GM04503 (cell line): Measurements from ENCODE around the gene TTC27.
A peak's percentile ranks its signal among the peaks of the same experiment; 100 is the strongest.
"Not testable (repeated sequence)": the region's sequence is repeated elsewhere in the genome, so short reads cannot be mapped to it uniquely, and the experiment has no call there.

Experiments used
- DNase-seq: peaks from one replicate; pipeline ENCODE4 v3.0.0-alpha.2; 2012; ENCODE audit warnings: low read depth

The TTC27 gene

DNA sequence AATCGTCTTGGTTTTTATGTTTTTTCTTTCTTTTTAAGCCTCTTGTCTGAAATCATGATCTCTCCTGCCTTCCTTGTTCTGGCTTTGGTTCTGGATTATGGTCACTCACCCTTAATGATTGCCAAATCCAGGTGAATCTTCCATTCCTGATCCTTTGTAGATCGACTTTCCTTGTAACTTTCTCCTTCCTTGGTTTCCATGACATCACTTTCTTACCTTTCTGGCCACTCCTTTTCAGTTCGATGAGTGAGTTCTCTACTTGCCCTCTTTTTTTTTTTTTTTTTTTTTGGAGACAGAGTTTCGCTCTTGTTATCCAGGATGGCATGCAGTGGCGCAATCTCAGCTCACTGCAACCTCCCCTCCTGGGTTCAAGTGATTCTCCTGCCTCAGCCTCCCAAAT is 179.8 kb downstream of the TTC27 start:
- no peak for DNase-seq

DNA sequence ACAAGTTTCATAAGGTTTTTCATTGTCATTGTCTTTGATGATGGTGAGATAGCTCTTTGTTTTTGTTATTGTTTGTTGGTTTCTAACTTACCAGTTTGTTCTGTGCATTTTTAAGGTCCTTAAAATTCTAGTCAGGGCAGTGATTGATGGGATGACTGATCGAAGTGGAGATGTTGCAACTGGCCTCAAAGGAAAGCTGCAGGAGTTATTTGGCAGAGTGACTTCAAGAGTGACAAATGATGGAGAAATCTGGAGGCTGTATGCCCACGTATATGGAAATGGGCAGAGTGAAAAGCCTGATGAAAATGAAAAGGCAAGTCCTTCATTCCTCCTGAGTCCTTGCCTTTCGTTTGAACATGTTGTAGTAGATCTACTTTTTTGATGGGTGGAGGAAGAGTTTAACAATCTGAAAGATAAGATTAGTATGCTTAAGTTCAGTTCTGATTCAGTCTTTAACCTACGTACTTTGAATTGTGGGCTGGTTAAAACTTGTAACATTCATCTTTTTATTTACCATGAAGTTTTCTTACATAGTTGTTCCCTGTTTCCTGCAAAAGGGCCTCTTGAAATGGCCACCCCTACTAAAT is 183.2 kb downstream of the TTC27 start:
- peak; percentile 25 for DNase-seq

DNA sequence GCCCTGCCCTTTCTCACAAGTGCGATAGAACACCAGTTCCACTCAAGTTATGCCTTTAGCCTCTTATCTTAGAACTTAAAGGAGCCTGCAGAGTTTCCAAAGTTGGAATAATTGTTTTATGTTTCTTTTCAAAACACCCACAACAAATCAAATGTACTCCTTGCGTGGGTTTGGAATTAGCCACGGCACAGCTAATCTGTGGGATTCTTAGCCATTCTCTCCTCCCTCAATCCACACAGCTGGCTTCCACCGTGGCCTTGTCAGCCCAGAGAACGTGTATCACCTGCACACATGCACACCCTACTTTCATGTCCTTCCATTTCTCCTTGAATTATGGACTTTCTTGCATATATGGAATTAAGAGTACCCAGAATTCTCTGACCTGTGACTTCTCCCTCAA is 183.8 kb downstream of the TTC27 start:
- no peak for DNase-seq

DNA sequence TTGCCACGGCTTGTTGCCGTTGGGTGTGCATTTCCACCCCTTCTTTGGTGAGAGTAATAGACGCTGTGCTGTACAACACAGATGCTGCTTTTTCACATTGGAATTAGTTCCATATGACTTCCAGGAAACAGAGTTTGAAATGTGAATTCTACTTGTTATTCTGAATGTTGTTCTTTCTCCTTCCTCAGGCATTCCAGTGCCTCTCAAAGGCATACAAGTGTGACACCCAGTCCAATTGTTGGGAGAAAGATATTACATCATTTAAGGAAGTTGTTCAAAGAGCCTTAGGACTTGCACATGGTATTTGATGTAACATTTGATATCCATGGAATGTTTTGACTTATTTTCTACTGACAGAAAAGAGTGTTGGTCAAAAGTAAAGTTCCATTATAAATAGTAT is 184.5 kb downstream of the TTC27 start:
- DNase-seq: no peak

- DNase-seq: no peak
These were observed 192.2 kb downstream of the TTC27 start for GRCh38 chr2:32820088-32820487.

- DNase-seq: no peak
These were observed 192.9 kb downstream of the TTC27 start for GRCh38 chr2:32820701-32821100.

DNA sequence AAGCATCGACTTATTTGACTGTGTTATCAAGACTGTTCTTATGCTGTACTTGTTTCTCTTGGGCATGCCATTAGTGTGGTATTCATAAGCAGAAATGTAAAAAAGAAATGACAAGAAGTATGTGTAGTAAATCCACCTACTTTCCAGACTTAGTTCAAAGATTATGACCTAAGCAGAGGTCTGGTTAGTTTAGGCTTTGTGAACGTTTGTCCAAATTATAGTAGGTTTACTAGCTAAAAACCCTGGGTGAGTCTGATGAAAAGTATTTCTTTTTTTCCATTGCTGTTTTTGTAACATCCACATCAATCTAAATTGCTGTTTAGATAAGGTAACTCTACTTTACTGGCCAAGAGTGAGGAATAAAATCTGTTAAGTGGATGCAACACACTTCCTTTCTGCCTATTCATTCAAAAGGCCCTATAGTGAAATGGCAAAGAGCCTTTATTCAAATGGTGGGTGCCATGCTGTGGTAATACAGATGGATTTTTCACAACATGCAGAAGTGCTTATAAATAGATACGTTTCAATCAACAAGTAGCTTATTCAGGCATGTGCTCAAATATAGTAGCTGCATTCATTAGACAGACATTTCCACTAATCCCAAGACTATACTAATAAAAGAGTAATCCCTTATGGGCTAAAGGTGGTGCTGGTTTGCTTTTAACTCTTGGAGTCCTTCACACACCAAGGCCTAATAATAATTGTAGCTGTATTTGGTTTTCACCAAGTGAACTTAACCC is 196.4 kb downstream of the TTC27 start:
- DNase-seq: no peak

DNA sequence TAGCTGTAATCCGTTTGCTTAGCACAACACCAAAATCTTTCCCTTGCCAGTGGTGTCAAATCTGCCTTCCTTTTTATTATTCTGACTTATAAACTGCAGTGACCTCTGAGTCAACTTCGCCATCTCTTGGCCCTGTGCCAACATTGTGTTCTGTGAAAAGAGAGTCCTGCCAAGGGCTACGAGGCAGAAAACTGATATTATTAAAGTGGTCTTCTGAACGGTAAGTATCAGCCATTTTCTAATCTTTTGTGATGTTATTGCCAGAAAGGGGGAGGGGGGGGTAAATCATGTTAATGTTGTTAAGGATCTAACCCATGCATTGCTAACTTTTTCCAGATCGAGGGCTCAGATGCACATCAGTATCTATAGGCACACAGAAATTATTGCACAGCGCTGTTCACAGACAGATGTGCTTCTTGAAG is 197.5 kb downstream of the TTC27 start:
- no peak for DNase-seq

- DNase-seq: no peak
These were observed 202.3 kb downstream of the TTC27 start for GRCh38 chr2:32830196-32830595.

DNA sequence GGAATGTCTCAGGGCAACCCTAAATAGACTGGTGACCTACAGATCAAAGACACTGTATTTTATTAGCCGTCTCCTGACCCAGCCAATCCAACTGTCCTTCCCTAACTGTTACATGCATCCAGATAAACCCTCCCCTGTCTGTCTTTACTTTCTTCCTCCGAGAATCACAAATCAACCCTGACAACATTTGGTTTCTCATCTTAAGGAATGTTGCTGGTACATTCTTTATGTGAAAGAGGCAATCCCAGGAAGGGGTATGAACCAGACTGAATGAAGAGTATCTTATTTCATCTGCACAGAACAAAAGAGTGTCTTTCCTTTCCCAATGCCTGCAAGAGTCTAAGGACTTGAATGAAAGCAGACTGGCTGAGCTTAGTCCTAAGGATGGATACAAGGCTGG is 205.0 kb downstream of the TTC27 start:
- DNase-seq: no peak

- no peak for DNase-seq
These were observed 205.9 kb downstream of the TTC27 start for GRCh38 chr2:32833709-32834108.

GRCh38 chr2:32835148-32835547 is 207.3 kb downstream of the TTC27 start:
- no peak for DNase-seq

DNA sequence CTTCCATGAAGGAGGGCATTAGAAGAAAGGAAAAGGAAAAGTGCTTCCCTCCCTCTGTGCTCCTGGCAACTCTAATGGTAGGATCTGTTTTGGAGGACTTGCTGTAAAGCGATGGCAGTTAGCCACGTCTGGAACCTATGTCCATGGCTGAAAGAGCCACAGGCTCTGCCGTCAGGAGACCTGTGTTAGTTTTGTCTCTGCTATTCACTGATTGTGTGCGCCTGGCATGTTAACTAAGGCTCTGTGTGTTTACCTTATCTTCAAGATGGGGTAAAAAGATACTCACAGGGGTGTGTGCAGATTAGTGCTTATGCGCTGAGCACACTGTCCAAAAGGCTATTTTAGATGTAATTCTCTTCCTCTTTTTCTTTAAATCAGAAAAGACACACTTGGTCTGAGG is 209.1 kb downstream of the TTC27 start:
- DNase-seq: no peak

- DNase-seq: no peak
These were observed 210.6 kb downstream of the TTC27 start for GRCh38 chr2:32838418-32838817.

DNA sequence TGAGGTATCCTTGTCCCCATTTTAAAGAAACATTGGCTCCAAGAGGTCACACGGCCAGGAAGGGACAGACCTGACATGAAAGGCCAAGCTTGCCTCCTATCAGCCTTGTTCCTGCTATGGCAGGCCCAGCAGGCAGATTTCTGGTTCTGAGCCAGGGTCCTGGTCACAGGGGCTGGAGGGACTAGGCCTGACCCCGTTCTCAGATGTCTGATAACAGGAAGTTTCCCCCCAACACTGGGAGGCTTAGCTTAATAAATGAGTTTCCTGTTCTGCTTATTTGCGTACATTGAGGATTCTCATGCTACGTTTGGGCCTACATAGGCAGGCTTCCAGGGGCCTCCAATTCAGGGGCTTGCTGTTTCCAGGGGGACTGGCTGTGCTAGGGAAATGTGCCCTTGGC is 211.1 kb downstream of the TTC27 start:
- no peak for DNase-seq

- no peak for DNase-seq
These were observed 214.4 kb downstream of the TTC27 start for GRCh38 chr2:32841931-32842898.

- no peak for DNase-seq
These were observed 215.8 kb downstream of the TTC27 start for GRCh38 chr2:32843699-32844098.

GRCh38 chr2:32844253-32844652 is 216.4 kb downstream of the TTC27 start:
- no peak for DNase-seq

GRCh38 chr2:32846274-32846673 is 218.4 kb downstream of the TTC27 start:
- DNase-seq: not testable (repeated sequence)

GRCh38 chr2:32847734-32848133 is 219.9 kb downstream of the TTC27 start:
- no peak for DNase-seq

DNA sequence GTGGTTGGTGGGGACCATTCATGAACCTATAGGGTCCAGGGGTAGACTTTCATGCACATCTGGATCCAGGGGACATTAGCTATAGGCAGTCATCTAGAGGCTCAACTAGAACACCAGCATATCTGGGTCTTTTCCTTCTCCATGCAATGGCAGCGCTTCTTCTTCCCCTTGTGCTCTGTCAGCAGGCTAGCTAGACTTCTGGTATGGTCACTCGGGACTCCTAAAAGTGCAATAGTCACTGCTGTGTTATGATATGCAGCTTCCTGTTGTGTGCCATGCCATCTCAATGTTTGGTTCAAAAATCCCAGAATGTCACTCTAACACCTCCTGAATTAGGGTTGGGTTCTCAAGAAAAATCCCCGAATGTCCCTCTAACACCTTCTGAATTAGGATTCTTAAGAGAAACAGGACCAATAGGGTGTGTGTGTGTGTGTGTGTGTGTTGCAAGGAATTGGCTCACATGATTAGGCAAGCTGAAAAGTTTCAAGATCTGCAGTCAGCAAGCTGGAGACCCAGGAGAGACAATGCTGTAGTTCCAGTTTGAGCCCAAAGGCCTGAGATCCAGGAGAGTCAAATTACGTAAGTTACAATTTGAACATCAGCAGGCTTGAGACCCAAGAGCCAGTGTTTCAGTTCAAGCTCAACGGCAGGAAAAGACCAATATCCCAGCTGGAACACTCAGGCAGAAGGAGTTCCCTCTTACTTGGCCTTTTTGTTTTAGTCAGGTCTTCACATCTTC is 221.8 kb downstream of the TTC27 start:
- no peak for DNase-seq

DNA sequence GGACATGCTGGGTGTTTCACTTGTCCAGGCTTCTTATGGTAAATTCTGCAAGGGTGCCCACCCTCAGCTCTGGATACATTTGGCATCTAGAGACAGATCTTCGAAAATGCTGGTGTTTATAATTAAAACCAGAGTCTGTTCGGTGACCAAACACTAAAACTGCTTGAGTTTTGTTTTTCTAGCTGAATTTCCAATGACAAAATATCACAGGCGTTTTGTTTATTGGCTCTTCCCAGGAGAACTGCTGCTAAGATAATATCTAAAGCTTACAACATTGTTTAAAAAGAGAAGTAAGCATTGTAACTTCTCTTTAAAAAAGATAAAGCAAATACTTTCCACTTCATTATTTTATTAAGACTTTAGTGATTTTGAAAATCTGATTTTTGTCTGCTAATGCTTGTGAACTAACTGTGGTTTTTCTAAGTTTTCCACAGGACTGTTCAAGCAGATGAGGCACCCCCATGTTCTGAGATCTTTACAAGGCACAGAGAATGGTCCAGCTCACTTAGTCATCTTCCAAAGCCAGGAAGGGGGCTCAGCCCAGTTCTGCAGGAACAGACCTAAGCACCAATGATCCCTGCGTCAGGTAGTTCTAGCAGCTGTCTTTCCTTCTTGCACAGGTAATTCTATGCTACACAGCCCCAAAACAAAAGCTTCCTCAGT is 224.1 kb downstream of the TTC27 start:
- DNase-seq: no peak
